Kidney epithelial cell (primary cell): Measurements from ENCODE around the gene PRKCA. TPM values are rescaled to one million over a fixed set of nuclear protein-coding genes. Genes with fewer than 3 reads are reported as not detected.

ENCODE experiments used
- DNase-seq: peaks from one replicate; pipeline ENCODE4 v3.0.0-alpha.2; 2010; ENCODE audit warnings: low read depth
- H3K27me3 ChIP-seq: 2 replicates; pipeline ENCODE4 v1.6.0; 2011; ENCODE audit warnings: low read length; ENCODE audit not compliant: control insufficient read depth, insufficient read depth
- H3K36me3 ChIP-seq: 2 replicates; pipeline ENCODE4 v1.5.1; 2011; ENCODE audit warnings: low read length; ENCODE audit not compliant: control insufficient read depth, insufficient read depth
- H3K4me3 ChIP-seq: 2 replicates; pipeline ENCODE4 v1.5.1; 2011; ENCODE audit warnings: low read depth, mild to moderate bottlenecking, control low read depth, low read length
- total RNA-seq: library from RNA; depleted of rRNA; stranded (reverse); fragments of >200 nt; gene quantifications from 2 replicates; pipeline ENCODE4 v1.2.3, GENCODE V29; 2015
- TF ChIP-seq, protein P1 (sequence below): IDR thresholded peaks from 2 replicates; pipeline ENCODE4 v1.5.1; 2011; ENCODE audit warnings: mild to moderate bottlenecking, moderate library complexity, low read length, control low read depth, inconsistent platforms; ENCODE audit not compliant: insufficient read depth, poor library complexity, severe bottlenecking

Gene PRKCA
- total RNA-seq, 1 donor from 2014 or later: 5.7 TPM

GRCh38 chr17:66750781-66751543 lies 448.5 kb downstream of the PRKCA start:
- TF ChIP-seq, protein P1, sequence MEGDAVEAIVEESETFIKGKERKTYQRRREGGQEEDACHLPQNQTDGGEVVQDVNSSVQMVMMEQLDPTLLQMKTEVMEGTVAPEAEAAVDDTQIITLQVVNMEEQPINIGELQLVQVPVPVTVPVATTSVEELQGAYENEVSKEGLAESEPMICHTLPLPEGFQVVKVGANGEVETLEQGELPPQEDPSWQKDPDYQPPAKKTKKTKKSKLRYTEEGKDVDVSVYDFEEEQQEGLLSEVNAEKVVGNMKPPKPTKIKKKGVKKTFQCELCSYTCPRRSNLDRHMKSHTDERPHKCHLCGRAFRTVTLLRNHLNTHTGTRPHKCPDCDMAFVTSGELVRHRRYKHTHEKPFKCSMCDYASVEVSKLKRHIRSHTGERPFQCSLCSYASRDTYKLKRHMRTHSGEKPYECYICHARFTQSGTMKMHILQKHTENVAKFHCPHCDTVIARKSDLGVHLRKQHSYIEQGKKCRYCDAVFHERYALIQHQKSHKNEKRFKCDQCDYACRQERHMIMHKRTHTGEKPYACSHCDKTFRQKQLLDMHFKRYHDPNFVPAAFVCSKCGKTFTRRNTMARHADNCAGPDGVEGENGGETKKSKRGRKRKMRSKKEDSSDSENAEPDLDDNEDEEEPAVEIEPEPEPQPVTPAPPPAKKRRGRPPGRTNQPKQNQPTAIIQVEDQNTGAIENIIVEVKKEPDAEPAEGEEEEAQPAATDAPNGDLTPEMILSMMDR: no peak
- no peaks in the 10 kb centered on the region for H3K27me3 ChIP-seq
- H3K4me3 ChIP-seq: no peak overlapping the region
- DNase-seq: no peak
- peaks cover 1% of the 10 kb centered on the region for H3K36me3 ChIP-seq

GRCh38 chr17:66751771-66752170 lies 449.4 kb downstream of the PRKCA start:
- TF ChIP-seq, protein P1: no peak
- Histone ChIP-seq H3K27me3 (no peaks in the 10 kb centered on the region), H3K36me3 (peaks cover 1% of the 10 kb centered on the region), H3K4me3 (no peak overlapping the region)
- DNase-seq: no peak

DNA sequence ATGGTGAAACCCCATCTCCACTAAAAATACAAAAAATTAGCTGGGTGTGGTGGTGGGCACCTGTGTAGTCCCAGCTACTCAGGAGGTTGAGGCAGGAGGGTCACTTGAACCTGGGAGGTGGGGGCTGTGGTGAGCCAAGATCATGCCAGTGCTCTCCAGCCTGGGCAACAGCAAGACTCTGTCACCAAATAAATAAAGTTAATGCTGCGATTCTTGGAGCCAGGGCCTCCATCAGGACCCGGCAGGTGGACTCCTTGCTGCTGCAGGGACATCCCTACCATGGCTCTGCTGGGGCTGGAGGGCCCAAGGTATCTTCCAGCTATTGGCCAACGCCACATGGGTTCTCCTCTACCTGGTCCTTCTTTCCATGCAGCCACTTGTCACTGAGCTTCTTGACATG lies 450.0 kb downstream of the PRKCA start:
- H3K36me3 ChIP-seq: peaks cover 1% of the 10 kb centered on the region
- DNase-seq: no peak
- TF ChIP-seq, protein P1: no peak

DNA sequence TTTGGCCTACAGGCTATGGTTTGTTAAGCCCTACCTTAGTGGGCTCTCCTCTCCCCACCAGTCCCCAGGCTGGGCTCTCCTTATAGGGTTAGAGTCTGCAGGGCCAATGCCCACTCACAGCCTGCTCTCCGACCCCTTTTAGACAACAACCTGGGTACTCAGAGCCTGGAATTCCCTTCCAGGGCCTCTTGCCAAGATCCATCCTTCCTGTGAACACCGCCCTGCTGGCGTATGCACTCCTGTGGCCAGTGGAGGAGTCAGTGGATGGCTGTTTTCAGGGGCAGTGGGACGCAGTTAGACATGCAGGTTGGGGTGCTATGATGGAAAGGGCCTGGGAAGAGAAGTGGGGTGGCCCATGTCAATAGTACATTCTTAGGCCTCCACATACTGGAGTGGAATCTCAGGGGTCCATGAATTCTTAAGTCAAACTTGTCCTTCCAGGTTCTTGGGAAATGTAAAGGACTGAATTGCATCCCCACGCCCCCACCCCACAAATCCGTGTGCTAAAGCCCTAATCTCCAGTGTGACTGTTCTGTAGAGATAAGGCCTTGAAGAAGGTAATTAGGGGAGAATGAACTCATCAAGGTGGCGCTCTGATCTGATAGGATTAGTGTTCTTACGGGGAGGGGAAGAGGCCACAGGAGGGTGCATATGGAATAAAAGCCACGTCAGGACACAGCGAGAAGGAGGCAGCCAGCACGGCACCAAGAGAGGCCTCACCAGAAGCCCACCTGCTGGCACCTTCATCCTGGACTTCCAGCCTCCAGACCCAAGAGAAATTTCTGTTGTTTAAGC lies 450.9 kb downstream of the PRKCA start:
- TF ChIP-seq, protein P1: no peak
- DNase-seq: no peak

More for the DNA sequence above, 450.0 kb downstream of the PRKCA start:
- Histone ChIP-seq H3K27me3 (no peaks in the 10 kb centered on the region), H3K4me3 (no peak overlapping the region)

GRCh38 chr17:66755101-66755943 lies 452.9 kb downstream of the PRKCA start:
- TF ChIP-seq, protein P1: no peak
- DNase-seq: peak; percentile 43
- Histone ChIP-seq H3K27me3 (no peaks in the 10 kb centered on the region), H3K4me3 (no peak overlapping the region), H3K36me3 (peaks cover 1% of the 10 kb centered on the region)

More for the DNA sequence above, 450.9 kb downstream of the PRKCA start:
- Histone ChIP-seq H3K36me3 (peaks cover 1% of the 10 kb centered on the region), H3K27me3 (no peaks in the 10 kb centered on the region), H3K4me3 (no peak overlapping the region)
